Measurements from ENCODE around the gene KCNK3.
"Not testable (repeated sequence)": the region's sequence is repeated elsewhere in the genome, so short reads cannot be mapped to it uniquely, and the experiment has no call there.

Gene KCNK3

GRCh38 chr2:26759845-26760244 is 67.3 kb downstream of the KCNK3 start:
- no peak for DNase-seq
- in situ Hi-C loops (cut with HindIII; ENCODE audit: low pct_ligation_motif_present, low pct_unique_long_range_greater_than_20kb, low sequenced_read_pairs): loop anchor here (25.0 kb wide), 1 partner anchor 173 kb away; no protein-coding TSS in a partner anchor

- in situ Hi-C loops (cut with HindIII; ENCODE audit: low pct_ligation_motif_present, low pct_unique_long_range_greater_than_20kb, low sequenced_read_pairs): loop anchor here (25.0 kb wide), 1 partner anchor 174 kb away; no protein-coding TSS in a partner anchor
- not testable (repeated sequence) for DNase-seq
Measured at GRCh38 chr2:26760991-26761390, 68.5 kb downstream of the KCNK3 start.

- in situ Hi-C loops (cut with HindIII; ENCODE audit: low pct_ligation_motif_present, low pct_unique_long_range_greater_than_20kb, low sequenced_read_pairs): loop anchor here (25.0 kb wide), 1 partner anchor 176 kb away; no protein-coding TSS in a partner anchor
Measured at GRCh38 chr2:26763019-26763418, 70.5 kb downstream of the KCNK3 start.

GRCh38 chr2:26764078-26764887 is 71.8 kb downstream of the KCNK3 start, which contains the start of gene SLC35F6:
Gene SLC35F6 (plus strand): TSS chr2:26764284. CDS start chr2:26764350, 66 bp downstream.
- in situ Hi-C loops (cut with HindIII; ENCODE audit: low pct_ligation_motif_present, low pct_unique_long_range_greater_than_20kb, low sequenced_read_pairs): loop anchor here (25.0 kb wide), 1 partner anchor 177 kb away; no protein-coding TSS in a partner anchor
- peak; percentile 84 for DNase-seq

More at GRCh38 chr2:26763019-26763418, 70.5 kb downstream of the KCNK3 start:
- DNase-seq: no peak

- no peak for DNase-seq
- in situ Hi-C loops (cut with HindIII; ENCODE audit: low pct_ligation_motif_present, low pct_unique_long_range_greater_than_20kb, low sequenced_read_pairs): loop anchor here (25.0 kb wide), 1 partner anchor 178 kb away; no protein-coding TSS in a partner anchor
Measured at GRCh38 chr2:26764906-26765305, 72.4 kb downstream of the KCNK3 start.

- in situ Hi-C loops (cut with HindIII; ENCODE audit: low pct_ligation_motif_present, low pct_unique_long_range_greater_than_20kb, low sequenced_read_pairs): loop anchor here (25.0 kb wide), 1 partner anchor 178 kb away; no protein-coding TSS in a partner anchor
- no peak for DNase-seq
Measured at GRCh38 chr2:26765475-26766200, 73.1 kb downstream of the KCNK3 start.

GRCh38 chr2:26767129-26767528 is 74.6 kb downstream of the KCNK3 start:
- in situ Hi-C loops (cut with HindIII; ENCODE audit: low pct_ligation_motif_present, low pct_unique_long_range_greater_than_20kb, low sequenced_read_pairs): loop anchor here (25.0 kb wide), 1 partner anchor 180 kb away; no protein-coding TSS in a partner anchor
- DNase-seq: no peak

GRCh38 chr2:26767894-26768487 is 75.5 kb downstream of the KCNK3 start:
- no peak for DNase-seq
- in situ Hi-C loops (cut with HindIII; ENCODE audit: low pct_ligation_motif_present, low pct_unique_long_range_greater_than_20kb, low sequenced_read_pairs): loop anchor here (25.0 kb wide), 1 partner anchor 181 kb away; no protein-coding TSS in a partner anchor

GRCh38 chr2:26768759-26769088 is 76.2 kb downstream of the KCNK3 start:
- no peak for DNase-seq
- in situ Hi-C loops (cut with HindIII; ENCODE audit: low pct_ligation_motif_present, low pct_unique_long_range_greater_than_20kb, low sequenced_read_pairs): loop anchor here (25.0 kb wide), 1 partner anchor 181 kb away; no protein-coding TSS in a partner anchor

- in situ Hi-C loops (cut with HindIII; ENCODE audit: low pct_ligation_motif_present, low pct_unique_long_range_greater_than_20kb, low sequenced_read_pairs): loop anchor here (25.0 kb wide), 1 partner anchor 182 kb away; no protein-coding TSS in a partner anchor
- peak; percentile 70 for DNase-seq
Measured at GRCh38 chr2:26769089-26769761, 76.7 kb downstream of the KCNK3 start.

GRCh38 chr2:26770986-26771586 is 78.6 kb downstream of the KCNK3 start:
- peak; percentile 75 for DNase-seq
- in situ Hi-C loops (cut with HindIII; ENCODE audit: low pct_ligation_motif_present, low pct_unique_long_range_greater_than_20kb, low sequenced_read_pairs): loop anchor here (25.0 kb wide), 1 partner anchor 184 kb away; no protein-coding TSS in a partner anchor

- in situ Hi-C loops (cut with HindIII; ENCODE audit: low pct_ligation_motif_present, low pct_unique_long_range_greater_than_20kb, low sequenced_read_pairs): loop anchor here (25.0 kb wide), 1 partner anchor 185 kb away; no protein-coding TSS in a partner anchor
Measured at GRCh38 chr2:26772064-26773001, 79.8 kb downstream of the KCNK3 start.

GRCh38 chr2:26776195-26776800 is 83.8 kb downstream of the KCNK3 start:
- in situ Hi-C loops (cut with HindIII; ENCODE audit: low pct_ligation_motif_present, low pct_unique_long_range_greater_than_20kb, low sequenced_read_pairs): no loop called here
- no peak for DNase-seq

More at GRCh38 chr2:26772064-26773001, 79.8 kb downstream of the KCNK3 start:
- DNase-seq: peak; percentile 42

GRCh38 chr2:26778098-26778497 is 85.6 kb downstream of the KCNK3 start:
- in situ Hi-C loops (cut with HindIII; ENCODE audit: low pct_ligation_motif_present, low pct_unique_long_range_greater_than_20kb, low sequenced_read_pairs): no loop called here
- no peak for DNase-seq

- DNase-seq: no peak
- in situ Hi-C loops (cut with HindIII; ENCODE audit: low pct_ligation_motif_present, low pct_unique_long_range_greater_than_20kb, low sequenced_read_pairs): no loop called here
Measured at GRCh38 chr2:26778507-26778906, 86.0 kb downstream of the KCNK3 start.

- DNase-seq: no peak
Measured at GRCh38 chr2:26780203-26780760, 87.8 kb downstream of the KCNK3 start.

More at GRCh38 chr2:26780203-26780760, 87.8 kb downstream of the KCNK3 start:
- in situ Hi-C loops (cut with HindIII; ENCODE audit: low pct_ligation_motif_present, low pct_unique_long_range_greater_than_20kb, low sequenced_read_pairs): no loop called here

Measured in ACHN (cell line).